Bronchial smooth muscle cell (primary cell): Measurements from ENCODE around the gene ZDHHC21. TPM values are rescaled to one million over a fixed set of nuclear protein-coding genes. Genes with fewer than 3 reads are reported as not detected.

Experiments
- total RNA-seq: library from RNA; depleted of rRNA; stranded (reverse); fragments of >200 nt; gene quantifications from 2 replicates; pipeline ENCODE4 v1.2.1, GENCODE V29; 2014

The ZDHHC21 gene
- total RNA-seq, result 2.9 and 5.5 TPM in 2 replicates

GRCh38 chr9:14693251-14693861, at the start of gene ZDHHC21:
TSS of gene ZDHHC21 (minus strand) at chr9:14693432. CDS start at chr9:14674340, 19,092 bp downstream.

GRCh38 chr9:14722391-14723035, 29.3 kb upstream of the ZDHHC21 start, which contains the start of gene CER1:
TSS of gene CER1 (minus strand) at chr9:14722733. CDS start at chr9:14722672, 61 bp downstream.

Other genes with a start within 250 kb of the ZDHHC21 start
- gene CER1, start 29.3 kb upstream of the ZDHHC21 start, total RNA-seq, result not detected in 2 replicates
- 0.16 TPM in 1 of 2 replicates, not detected in the other for gene FREM1, start 217.0 kb upstream of the ZDHHC21 start, total RNA-seq